GM19463 (cell line): ENCODE results near the gene DNAAF2.
A peak's percentile ranks its signal among the peaks of the same experiment; 100 is the strongest.
"Not testable (repeated sequence)": the region's sequence is repeated elsewhere in the genome, so short reads cannot be mapped to it uniquely, and the experiment has no call there.

ENCODE experiments used
- ATAC-seq: cut with Tn5 transposase; IDR thresholded peaks from one replicate; pipeline ENCODE4 v1.9.1; 2021; ENCODE audit warnings: mild to moderate bottlenecking, moderate library complexity; ENCODE audit not compliant: unreplicated experiment

DNAAF2 gene

GRCh38 chr14:49585803-49586672, 49.0 kb downstream of the DNAAF2 start, which contains the start of gene RPS29:
Gene RPS29 (minus strand): TSS chr14:49586380. CDS start chr14:49586346, 34 bp downstream.
- peak; percentile 83 for ATAC-seq

DNA sequence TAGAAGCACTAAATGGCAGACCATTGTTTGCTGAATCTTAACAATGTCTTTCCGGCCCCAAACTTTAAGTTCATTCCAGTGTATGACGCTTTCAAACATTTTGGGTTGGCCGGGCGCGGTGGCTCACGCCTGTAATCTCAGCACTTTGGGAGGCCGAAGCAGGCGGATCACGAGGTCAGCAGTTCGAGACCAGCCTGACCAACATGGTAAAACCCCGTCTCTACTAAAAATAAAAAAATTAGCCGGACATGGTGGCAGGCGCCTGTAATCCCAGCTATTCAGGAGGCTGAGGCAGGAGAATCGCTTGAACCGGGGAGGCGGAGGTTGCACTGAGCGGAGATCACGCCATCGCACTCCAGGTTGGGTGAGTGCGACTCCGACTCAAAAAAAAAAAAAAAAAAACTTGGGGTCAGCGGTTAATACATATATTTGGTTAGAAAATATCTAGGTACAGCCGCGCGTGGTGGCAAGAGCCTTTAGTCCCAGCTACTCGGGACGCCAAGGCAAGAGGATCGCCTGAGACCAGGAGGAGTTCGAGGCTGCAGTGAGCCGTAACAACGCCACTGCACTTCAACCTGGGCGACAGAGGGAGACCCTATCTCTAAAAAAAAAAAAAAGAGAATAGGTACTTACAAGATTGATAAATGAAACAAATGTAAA, 49.9 kb downstream of the DNAAF2 start:
- not testable (repeated sequence) for ATAC-seq

DNA sequence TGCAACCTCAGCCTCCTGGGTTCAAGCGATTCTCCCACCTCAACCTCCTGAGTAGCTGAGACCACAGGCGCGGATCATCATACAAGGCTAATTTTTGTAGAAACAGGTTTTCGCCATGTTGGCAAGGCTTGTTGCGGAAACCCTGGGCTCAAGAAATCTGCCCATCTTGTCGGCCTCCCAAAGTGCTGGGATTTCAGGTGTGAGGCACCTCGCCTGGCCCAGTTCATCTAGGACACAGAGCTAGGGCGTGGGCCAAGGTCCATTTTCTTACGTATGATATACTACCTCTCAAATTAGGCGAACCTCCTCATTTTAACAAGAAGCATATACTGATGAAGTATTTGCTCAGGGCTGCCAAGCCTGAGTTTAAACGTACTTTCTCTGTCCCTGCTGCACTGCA, 51.0 kb downstream of the DNAAF2 start:
- no peak for ATAC-seq

GRCh38 chr14:49583629-49584028, 51.4 kb downstream of the DNAAF2 start:
- no peak for ATAC-seq

- no peak for ATAC-seq
Observed at GRCh38 chr14:49582113-49582977, 52.7 kb downstream of the DNAAF2 start.

DNA sequence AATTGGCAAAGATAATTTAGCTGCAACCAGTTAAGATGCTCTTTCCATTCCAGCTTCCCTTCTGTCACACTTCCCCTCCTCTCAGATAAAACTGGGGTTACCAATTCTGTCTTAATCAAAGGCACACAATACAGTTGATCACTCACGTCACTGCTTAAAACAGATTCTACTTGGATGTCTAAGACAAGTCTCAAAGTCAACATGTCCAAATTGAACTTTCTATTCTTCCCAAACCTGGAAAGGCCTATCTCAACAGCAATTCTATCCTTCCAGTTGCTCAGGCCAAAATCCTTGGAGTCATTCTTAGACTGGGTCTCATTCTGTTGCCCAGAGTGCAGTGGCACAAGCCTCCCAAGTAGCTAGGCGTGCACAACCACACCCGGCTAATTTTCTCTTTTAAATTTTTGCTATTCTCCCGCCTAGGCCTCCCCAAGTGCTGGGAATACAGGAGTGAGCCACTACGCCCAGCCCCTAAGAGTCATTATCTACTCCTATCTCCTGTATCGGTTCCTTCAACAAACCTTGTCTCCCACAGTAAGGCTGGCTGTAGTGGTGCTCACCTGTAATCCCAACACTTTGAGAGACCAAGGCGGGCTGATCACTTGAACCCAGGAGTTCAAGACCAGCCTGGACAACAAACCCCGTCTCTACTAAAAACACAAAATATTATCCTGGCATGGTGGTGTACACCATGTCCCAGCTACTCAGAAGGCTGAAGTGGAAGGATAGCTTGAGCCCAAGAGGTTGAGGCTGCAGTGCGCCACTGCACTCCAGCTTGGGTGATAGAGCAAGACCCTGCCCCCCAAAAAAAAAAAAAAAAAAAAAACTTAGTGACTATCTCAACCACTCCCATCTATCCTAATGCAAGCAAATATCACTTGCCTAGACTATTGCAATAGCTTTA, 53.6 kb downstream of the DNAAF2 start:
- ATAC-seq = no peak

DNA sequence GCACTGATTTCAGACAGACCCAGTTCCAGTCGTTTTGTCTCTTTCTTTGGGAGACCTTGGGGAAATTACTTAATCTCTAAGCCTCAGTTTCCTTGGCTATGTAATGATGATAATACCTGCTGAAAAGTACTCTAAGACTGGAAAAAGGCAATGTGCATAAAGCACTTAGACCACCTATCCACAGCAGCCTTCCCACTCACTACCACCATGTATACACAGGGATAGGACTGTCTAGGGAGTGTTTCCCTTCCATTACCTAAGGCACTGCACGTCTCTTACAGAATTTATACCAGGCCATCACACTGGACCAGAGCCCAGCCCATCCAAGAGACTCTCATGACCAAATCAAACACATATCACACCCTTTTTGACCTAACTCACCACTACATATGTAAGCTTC, 55.2 kb downstream of the DNAAF2 start:
- no peak for ATAC-seq

DNA sequence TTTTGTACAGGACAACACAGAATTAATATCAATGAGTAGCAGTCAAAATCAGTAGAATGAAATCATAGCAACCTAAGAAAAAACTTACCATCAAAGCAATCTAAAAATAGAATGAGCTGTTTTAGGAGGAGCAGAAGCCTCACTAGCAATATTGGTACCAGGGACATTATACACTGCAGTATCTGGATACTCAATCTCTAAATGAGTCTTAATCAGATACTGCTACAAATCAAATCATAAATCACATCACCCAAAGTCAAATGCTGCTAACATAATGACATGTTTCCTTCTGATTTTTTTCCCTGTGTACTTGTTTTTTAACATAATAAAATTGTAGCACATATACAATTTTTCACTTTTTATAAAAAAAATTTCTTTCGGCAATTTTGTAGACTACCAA, 56.9 kb downstream of the DNAAF2 start:
- no peak for ATAC-seq
